HG02884 (cell line): Measurements from ENCODE around the gene ZFP1.

Experiments
- ATAC-seq: cut with Tn5 transposase; IDR thresholded peaks from one replicate; pipeline ENCODE4 v1.9.1; 2021; ENCODE audit warnings: mild to moderate bottlenecking, moderate library complexity; ENCODE audit not compliant: unreplicated experiment

Gene ZFP1

DNA sequence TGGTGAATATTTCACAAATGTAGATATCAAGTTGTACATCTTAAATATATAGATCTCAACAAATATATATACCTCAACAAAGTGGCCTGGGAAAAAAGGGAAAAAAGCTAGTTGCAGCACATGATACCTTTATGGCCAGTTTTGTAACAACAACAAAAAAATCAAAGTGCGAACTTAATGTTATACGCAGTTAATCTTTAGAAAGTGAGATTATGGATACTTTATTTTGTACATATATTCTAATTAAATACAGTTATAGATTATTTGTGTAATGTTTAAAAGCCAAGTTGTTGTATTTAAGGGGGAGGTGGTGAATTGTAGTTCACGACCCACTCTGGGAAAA, 385 bp upstream of the ZFP1 start:
- no peak for ATAC-seq

DNA sequence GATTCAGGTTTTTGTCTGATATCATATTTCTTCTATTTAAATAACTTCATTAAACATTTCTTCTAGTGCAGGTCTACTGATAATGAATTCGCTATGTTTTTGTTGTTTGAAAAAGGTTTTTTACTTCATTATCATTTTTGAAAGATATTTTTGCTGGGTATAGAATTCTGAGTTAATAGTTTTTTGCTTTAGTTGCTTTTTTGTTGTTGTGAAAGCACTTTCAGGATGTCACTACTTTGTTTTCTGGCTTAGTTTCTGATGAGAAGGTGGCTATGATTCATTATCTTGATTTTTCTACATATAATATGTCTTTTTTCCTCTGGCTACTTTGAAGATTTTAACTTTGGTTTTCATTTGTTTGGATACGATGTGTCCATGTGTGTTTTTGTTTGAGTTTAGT, 3.5 kb downstream of the ZFP1 start:
- ATAC-seq = no peak

DNA sequence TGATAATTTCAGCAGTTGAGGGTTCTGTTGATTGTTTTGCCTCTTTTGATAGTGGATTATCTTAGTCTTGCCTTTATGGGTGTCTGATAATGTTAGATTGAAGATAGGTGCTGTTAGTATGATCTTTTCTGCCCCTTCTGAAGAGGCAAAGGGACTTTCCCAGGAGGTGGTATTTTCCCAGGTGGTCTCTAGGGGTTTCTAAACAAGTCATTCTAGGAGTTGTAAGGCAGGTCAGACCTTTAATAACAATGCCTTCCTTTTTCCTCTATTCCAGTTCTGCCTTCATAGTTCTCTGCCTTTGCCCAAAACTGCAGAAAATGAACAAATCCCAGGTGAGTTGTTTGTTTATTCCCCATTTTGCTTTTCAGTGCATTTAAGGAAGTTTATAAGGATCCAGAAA, 4.3 kb downstream of the ZFP1 start:
- no peak for ATAC-seq

DNA sequence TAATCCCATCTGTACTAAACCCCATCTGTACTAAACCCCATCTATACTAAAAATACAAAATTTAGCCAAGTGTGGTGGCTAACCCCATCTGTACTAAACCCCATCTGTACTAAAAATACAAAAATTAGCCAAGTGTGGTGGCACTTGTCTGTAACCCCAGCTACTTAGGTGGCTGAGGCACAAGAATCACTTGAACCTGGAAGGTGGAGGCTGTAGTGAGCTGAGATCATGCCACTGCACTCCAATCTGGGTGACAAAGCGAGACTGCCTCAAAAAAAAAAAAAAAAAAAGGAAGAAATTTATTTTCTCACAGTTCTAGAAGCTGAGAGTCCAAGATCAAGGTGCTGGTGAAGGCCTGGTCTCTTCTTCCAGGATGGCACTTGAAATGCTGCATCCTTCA, 12.1 kb downstream of the ZFP1 start:
- ATAC-seq = no peak

DNA sequence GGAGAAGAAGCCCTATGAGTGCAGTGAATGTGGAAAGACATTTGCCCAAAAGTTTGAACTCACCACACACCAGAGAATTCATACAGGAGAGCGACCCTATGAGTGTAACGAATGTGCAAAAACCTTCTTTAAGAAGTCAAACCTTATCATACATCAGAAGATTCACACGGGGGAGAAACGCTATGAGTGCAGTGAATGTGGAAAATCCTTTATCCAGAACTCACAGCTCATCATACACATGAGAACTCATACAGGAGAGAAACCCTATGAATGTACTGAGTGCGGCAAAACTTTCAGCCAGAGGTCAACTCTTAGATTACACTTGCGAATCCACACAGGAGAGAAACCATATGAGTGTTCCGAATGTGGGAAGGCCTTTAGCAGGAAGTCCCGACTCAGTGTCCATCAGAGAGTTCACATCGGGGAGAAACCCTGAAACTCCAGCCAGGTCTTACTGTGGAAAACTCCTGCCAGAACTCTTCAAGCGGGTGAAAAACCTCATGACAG, 21.6 kb downstream of the ZFP1 start:
- no peak for ATAC-seq

DNA sequence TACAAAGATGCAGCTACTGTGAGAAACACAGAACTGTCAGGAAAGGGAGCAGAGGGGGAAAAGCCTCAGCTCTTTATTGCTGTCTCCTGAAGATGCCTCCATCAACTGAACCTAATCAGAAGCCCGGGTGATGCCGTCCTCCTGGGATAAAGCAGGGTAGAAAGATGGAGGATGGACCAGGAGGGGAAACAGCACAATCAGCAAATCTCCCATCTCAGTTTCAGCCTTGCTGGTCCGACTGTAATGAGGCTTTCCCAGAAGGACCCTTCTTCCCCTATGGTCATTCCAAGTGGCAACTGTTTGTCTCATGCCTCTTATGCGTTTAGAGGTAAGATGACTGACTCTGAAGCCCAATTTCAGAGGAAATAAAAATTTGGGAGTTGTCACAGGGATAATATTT, 24.3 kb downstream of the ZFP1 start:
- no peak for ATAC-seq

DNA sequence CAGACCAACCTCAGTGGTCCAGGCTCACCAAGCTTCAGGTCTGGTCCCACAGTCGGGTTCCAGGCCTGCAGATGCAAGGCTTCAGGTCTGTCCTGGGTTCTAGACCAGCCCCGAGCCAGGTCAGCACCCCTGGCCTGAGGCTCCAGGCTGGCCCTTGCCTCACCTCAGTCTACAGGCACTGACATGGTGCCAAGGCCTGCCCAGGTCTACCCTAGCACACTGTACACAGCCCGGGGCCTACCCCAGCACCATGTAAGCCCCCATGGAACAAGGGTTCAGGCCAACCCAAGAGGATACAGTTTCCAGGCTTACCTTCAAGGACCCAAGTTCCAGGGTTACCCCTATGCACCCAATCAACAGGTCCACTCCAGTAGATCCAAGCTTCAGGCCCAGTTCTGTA, 26.8 kb downstream of the ZFP1 start:
- no peak for ATAC-seq

DNA sequence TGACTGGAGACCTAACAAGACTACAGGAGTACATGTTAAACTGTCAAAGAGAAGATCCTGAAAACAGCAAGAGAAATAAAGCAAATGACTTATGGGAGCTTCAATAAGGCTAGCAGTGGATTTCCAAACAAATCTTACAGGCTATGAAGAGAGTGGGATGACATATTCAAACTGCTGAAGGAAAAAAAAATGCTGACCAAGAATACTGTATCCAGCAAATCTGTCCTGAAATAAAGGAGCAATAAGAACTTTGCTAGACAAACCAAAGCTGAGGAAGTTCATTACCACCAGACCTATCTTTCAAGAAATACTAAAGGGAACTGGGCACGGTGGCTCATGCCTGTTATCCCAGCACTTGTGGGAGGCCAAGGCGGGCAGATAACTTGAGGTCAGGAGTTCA, 28.6 kb downstream of the ZFP1 start:
- no peak for ATAC-seq

DNA sequence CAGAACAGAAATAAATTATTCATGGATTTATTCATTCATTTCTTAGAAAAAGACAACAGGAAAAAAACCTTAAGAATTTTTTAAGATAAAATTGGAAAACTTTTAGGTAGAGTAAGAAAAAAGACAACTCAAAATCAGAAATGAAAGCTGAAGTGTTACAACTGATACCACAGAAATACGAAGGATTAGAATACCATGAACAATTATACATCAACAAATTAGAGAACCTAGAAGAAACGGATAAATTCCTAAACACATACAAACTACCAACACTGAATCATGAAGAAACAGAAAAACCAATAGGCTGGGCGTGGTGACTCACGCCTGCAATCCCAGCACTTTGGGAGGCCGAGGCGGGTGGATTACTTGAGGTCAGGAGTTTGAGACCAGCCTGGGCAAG, 30.9 kb downstream of the ZFP1 start:
- no peak for ATAC-seq

- ATAC-seq = no peak
Observed at GRCh38 chr16:75181630-75182029, 33.3 kb downstream of the ZFP1 start.

GRCh38 chr16:75188832-75189477, 40.6 kb downstream of the ZFP1 start:
- ATAC-seq = no peak

DNA sequence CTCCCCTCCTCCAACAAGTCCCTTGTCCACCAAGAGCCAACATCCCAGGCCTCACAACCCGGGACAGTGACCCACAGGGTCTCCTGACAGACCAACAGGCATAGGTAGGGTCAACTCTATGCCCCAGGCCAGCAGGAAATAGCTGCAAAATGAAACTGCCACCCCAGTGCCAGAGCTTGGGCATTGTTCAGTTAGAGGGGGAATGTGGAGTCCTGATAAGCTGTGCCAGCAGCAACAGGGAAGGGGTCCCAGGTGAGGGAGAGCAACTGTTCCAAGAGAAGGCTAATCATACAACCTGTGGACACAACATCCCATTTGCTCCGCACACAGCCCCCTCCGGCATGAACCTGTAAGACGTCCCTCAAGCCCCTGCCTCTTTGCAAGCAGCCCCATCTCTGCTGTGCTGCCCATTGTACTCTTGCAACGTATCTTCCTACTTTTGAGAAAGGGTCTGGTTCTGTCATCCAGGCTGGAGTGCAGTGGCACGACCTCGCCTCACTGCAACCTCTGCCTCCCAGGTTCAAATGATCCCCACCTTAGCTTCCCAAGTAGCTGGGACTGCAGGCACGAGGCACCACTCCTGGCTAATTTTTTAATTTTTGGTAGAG, 41.4 kb downstream of the ZFP1 start:
- ATAC-seq = no peak

DNA sequence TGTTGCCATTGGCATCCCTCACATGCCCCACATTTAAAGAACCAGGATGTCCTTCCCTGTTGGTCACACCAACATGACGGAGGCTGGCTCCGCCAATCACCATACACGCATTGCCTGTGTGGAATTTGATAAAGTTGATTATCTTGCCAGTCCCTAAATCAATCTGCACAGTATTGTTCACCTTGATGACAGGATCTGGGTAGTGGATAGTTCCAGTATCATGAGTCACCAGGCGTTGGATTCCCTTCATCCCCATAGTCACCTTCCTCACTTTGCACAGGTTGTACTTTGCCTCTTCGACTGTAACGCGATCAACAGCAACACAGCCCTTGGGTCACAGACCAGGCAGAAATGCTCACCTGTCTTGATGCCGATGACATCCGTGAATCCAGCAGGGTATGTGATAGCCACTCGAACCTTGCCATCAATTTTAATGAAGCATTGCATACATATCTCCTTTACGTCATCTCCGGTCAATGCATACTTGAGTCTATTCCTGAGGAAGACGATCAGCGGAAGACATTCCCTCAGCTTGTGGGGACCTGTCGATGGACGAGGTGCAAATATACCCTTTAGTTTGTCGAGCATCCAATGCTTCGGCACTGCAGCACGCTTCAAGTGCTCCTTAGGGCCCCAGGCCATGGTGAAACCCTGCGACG, 44.4 kb downstream of the ZFP1 start:
- ATAC-seq = no peak

DNA sequence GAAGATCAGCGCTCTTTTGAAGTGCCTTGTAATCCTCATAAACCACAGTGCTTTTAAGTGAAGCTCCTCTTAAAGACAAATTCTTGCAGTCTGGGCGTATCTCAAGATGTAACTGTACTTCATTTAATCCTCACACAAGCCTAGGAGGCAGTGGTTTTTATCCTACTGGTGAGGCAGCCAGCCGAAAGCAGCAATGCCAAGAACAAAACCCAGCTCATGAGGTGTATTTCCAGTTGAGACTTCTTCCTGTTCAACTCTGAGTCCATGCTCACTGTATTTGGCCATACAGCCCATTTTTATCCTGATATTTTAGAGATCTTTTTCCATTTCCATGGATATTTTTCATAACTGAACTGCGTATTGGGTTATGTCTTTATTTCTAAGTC, 44.9 kb downstream of the ZFP1 start:
- no peak for ATAC-seq

- no peak for ATAC-seq
Observed at GRCh38 chr16:75193730-75194444, 45.6 kb downstream of the ZFP1 start.

DNA sequence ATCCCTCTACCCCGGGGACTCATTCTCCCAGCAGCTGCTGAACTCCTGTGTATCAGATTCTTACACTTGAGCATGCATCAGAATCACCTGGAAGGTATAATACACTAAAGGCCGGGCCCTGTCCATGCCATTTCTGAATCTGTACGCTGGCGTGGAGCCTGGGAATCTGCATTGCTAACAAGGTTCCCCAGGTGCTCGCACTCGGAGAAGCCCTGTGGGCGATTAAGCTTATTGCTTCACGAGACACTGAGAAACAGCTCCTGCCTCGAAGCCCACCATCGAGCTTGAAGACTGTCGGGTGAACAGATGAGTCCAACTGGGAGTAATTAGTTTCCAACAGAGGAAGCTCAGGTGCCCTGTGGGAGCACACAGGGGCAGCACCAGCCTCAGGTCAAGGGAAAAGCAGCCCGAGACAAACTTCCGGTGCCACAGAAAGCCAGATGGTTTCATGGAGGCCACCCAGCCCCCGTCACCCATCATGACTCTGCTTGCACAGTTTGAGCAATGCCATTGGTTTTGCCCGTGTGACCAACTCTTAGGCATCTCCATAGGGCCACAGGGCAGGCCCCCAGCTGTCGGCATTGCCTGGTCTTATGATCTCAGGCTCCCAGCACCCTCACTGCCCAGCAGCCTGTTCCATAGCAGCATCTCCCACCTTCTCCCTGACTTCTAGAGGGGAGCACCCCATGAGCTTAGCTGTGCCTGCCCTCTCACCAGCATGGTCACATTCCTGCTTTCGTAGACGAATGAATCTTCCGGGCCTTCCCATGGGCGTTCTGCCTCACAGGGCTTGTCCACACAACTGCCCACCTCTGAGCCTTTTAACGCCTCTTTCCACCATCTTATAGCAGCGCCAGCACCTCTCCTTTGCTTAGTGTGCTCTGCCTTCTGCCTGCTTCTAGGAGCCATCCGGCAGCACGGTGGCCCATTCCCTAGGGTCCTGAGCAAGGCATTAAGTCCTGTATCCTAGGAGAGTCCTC, 47.8 kb downstream of the ZFP1 start:
- ATAC-seq = no peak

GRCh38 chr16:75196836-75197235, 48.5 kb downstream of the ZFP1 start:
- no peak for ATAC-seq

DNA sequence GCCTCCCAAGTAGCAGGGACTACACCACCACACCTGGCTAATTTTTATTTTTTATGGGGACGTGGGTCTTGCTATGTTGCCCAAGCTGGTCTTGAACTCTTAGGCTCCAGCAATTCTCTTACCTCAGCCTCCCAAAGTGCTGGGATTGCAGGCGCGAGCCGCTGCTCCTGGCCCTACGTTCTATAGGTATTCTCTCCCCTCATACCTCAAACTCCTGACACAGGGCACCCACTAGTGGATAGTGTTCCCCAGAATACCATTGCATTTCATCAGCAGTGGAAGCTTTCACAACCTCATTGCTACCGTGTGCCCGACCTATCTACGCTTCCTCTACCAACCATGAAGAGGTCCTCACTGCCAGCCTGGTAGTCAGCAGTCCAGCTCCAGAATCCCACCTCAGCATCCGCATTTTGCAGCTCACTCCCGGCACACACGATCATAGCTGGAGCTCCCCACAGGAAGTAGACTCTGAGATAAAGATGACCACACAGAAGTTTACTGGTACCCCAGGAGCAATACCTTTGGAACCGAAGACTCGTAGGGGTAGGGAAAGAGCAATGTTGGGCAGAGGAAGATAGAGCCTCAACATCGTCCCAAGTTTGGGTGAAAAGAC, 49.3 kb downstream of the ZFP1 start:
- ATAC-seq = no peak

DNA sequence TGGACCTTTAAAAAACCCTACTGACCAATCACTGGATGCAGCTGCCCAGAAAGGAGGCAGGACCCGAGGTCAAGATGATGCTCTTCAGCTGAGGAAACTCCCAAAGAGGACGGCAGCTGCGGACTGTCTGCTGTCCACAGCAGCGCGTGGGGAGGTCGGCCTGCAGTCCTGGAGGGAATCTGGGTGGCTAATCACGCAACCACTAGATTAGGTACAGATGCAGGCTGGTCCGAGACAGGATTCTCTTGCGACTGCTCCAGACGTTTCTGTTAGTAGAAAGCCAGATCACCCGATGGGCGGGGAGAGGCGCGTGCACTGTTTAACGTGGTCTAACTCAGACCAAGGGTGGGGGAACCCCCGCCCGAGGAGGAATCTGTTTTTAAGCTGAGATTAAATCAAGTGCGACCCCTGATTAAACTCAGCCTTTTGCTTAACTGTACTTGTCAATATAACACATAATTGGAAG, 49.8 kb downstream of the ZFP1 start:
- ATAC-seq = no peak

GRCh38 chr16:75202069-75202590, 53.8 kb downstream of the ZFP1 start:
- no peak for ATAC-seq
